NCI-H510A treated with DMSO at 0.1 percent for 48 hours (cell line): ENCODE results near the gene MPPED2.

ENCODE experiments used
- DNase-seq: peaks from one replicate; lab custom pipeline; 2025; lab: John Stamatoyannopoulos, UW

MPPED2 gene

DNA sequence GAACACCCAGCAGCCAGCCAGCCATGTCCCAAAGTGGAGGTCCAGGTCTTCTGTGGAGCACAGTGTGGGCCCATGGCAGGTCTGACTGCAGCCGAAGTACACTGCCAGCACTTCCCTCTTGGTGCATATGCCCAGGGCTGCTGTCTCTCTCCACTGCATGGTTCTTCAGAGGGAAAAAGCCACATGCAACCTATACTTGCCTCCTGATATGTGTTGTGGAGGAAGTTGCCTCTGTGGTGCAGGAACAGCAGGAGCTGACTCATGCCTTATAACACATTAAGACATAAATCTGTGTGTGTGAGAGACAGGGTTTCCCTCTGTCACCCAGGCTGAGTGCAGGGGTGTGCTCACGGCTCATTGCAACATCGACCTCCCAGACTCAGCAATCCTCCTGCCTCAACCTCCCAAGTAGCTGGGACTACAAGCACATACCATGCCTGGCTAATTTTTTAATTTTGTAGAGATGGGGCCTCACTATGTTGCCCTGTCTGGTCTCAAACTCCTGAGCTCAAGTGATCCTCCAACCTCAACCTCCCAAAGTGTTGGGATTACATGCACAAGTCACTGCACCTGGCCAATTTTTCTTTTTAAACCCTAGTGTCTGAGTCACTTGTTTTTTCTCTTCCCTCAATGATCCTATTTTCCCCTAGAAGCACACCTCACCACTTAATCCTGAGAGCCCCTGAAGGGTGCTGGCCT is 98.8 kb downstream of the MPPED2 start:
- DNase-seq: no peak

DNA sequence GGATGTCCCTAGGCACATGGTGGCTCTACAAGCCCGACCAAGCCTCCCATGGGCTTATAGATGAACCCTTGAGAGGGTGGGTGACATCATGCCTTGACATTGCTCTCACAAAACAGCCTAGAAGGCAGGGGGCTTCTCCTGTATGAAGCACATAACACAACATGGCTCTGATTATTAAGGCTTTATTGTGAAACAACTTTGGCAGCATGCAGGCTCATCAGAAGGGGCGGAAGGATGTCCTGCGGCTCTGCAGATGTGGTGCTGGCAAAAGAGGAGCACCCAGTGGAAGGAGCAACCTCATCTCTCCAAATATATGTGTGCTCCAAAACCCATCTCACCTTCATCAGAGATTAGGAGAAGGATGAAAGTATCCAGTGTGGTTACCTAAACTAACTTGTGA is 100.4 kb downstream of the MPPED2 start:
- DNase-seq: no peak

DNA sequence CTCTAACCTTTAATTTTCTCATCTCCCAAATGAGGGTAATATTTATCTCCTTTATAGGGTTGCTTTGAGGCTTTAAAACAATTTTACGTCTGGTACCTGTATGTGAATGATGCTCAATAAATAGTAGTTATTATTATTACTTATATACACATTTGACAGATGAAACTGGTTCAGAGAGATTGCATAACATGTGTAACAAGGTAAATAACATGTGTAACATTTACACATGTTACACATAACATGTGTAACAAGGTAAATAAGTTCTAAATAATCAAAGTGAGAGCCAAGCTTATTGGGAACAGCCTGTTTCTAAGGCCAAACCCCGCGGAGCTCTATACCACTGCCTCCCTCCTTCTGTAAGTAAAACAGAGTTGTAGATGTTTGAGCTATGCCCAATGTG is 100.9 kb downstream of the MPPED2 start:
- DNase-seq: no peak

- DNase-seq: no peak
Observed at GRCh38 chr11:30483056-30483455, 103.1 kb downstream of the MPPED2 start.

- DNase-seq: no peak
Observed at GRCh38 chr11:30481796-30482195, 104.4 kb downstream of the MPPED2 start.

- no peak for DNase-seq
Observed at GRCh38 chr11:30481330-30481729, 104.8 kb downstream of the MPPED2 start.

GRCh38 chr11:30479899-30480298 is 106.3 kb downstream of the MPPED2 start:
- DNase-seq: no peak

DNA sequence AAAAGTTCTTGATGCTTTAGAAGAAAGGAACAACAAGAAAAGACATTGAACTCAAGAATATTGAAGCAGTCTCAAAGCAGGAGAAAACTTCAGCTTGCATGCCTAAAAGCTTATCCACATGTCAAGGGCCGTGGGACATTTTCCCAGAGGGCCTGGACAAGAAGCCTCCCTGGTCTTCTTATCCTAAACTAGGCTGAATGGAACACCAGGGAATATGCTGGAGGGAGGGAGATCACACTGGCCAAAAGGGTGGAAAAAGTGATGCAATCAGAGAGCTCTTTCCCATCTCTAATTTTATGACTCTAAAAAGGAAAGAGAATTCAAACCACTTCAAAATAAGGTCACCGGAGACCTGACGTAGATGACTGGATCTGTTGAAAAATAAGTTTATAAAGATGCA is 107.2 kb downstream of the MPPED2 start:
- no peak for DNase-seq

- no peak for DNase-seq
Observed at GRCh38 chr11:30477061-30477460, 109.1 kb downstream of the MPPED2 start.

- DNase-seq: no peak
Observed at GRCh38 chr11:30474151-30474954, 111.8 kb downstream of the MPPED2 start.

DNA sequence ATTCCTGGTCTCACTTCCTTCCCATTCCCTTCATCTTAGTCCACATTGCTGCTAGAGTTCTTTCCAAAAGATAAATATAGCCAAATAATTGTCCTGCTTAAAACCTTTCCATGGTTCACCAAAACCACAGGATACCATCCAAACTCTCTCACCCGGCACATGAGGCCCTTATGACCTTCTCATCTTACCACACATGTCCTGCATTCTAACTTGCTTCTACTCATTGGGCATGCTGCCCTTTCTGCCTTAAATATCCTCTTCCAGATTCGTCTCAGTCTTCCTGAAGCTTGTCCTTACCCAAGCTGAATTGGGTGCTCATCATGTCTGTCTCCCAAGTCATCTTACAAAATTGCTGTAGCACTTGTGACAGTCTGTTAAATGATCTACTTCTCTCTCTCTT is 114.9 kb downstream of the MPPED2 start:
- DNase-seq: no peak

DNA sequence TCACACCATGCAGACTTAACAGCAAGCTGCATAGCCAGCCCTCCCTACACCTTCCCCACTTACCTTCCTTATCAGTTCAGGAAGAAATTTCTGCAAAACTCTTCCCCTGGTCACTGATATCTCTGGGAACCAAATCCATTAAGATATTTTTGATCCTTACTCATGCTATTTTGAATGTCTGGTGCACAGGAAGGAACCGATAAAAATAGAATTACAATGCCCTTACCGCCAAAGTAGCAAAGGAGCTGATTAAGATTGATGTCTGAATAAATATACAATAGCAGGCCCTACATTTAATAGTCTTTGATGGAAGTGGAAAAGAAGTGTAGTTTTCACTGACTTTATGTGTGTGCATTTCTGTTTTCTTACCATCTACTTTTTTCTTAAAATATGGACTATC is 117.3 kb downstream of the MPPED2 start:
- no peak for DNase-seq

- DNase-seq: no peak
Observed at GRCh38 chr11:30467176-30467575, 119.0 kb downstream of the MPPED2 start.

DNA sequence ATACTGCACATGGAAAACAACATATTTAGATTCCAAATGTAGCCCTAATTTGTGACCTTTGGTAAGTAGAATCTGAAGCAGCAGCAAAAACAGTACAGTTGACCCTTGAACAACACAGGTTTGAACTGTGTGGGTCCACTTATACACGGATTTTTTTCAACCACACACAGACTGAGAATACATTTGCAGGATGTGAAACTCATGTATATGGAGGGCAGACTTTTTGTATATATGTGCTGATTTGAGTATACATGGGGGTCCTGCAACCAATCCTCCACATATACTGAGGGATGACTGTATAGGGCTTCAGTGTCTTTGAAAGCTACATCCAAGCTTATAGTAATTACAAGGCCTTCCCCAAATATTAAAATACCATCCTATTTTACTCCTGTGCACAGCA is 120.5 kb downstream of the MPPED2 start:
- DNase-seq: no peak

DNA sequence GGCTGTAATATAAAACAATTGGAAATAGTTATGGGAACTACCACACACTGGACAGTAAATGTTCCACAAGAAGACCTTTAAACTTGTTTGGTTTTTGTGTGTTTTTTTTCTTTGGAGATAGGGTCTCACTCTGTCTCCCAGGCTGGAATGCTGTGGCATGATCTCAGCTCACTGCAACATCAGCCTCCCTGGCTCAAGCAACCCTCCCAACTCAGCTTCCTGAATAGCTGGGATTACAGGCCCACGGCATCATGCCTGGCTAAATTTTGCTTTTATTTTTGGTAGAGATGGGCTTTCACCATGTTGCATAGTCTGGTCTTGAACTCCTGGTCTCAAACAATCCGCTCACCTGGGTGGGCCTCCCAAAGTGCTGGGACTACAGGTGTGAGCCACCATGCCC is 121.0 kb downstream of the MPPED2 start:
- DNase-seq: no peak

DNA sequence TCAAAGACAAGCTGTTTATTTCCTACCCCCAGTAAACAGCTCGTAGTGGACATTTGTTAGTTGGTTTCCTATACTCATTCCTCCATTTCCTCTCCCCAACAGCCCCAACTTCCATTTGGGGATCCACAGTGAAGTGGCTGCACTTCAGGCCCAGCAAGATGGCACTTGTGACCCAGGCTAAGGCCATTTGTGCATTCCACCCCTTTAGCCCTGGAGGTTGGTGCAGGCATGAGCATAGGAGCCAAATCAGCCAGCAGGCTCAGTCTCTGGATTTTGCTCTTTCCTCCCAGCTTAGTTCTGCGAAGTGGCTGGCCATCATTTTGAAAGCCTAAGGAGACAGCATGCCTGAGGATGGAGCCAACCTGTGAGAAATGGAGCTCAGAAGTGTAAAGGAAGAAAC is 122.9 kb downstream of the MPPED2 start:
- no peak for DNase-seq

GRCh38 chr11:30462421-30462820 is 123.7 kb downstream of the MPPED2 start:
- DNase-seq: no peak

- DNase-seq: no peak
Observed at GRCh38 chr11:30459821-30460220, 126.3 kb downstream of the MPPED2 start.

DNA sequence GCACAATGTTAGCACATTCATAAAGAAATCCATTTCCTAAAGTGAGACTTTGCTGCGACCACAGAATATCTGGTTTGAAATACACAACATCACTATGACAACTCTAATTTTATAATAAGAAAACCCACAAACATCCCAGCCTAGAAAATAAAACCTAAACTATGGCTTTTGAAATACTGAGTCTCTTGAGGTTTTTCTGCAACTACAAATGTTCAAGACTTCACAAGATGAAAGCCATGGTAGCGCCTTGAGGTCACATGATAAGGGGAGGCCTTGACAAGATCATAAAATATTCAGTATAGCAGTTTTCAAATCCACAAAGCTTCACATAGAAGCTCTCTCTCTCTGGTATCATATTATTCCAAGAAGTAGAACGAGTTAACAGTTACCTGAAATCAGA is 126.8 kb downstream of the MPPED2 start:
- no peak for DNase-seq

GRCh38 chr11:30458541-30458940 is 127.6 kb downstream of the MPPED2 start:
- no peak for DNase-seq

DNA sequence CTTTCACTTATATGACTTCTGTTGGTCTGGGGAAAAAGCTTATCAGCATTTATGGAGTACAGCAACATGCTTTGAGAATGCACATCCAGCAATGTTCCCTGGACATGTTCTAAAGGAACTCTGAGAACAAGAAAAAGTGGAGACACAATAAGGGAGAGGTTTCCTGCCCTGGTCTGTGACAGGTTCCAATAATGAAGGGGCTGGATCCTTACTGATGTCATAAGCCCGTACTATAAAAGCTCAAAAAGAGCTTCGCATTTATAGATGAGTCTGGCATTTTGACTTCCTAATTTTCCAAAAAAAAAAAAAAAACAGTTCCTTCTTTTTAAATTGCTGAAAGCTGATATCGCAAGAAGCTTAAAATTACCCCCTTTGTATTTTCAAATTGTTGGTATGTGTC is 129.1 kb downstream of the MPPED2 start:
- no peak for DNase-seq

GRCh38 chr11:30455025-30455424 is 131.1 kb downstream of the MPPED2 start:
- DNase-seq: no peak

- DNase-seq: no peak
Observed at GRCh38 chr11:30454541-30454940, 131.6 kb downstream of the MPPED2 start.

- DNase-seq: no peak
Observed at GRCh38 chr11:30454111-30454510, 132.0 kb downstream of the MPPED2 start.
